IMR-90 (cell line): ENCODE measurements around the gene PCDHGC5.

Experiments
- CHD1 ChIP-seq: IDR thresholded peaks from 2 replicates; pipeline ENCODE4 v1.6.1; 2012; ENCODE audit warnings: low read depth, low read length, improper control_type of control experiment
- CTCF ChIP-seq: conservative IDR thresholded peaks from 2 replicates; pipeline ENCODE4 v1.5.1; 2012; ENCODE audit warnings: mild to moderate bottlenecking, low read depth, low read length, improper control_type of control experiment
- ELK1 ChIP-seq: fragments of 150-350 bp; IDR thresholded peaks from 2 replicates; pipeline ENCODE4 v1.6.1; 2016; ENCODE audit warnings: low read depth, mild to moderate bottlenecking, low read length, moderate library complexity, borderline replicate concordance
- MAFK ChIP-seq: IDR thresholded peaks from 2 replicates; pipeline ENCODE4 v1.6.1; 2012; ENCODE audit warnings: low read depth, low read length, improper control_type of control experiment
- POLR2A ChIP-seq: IDR thresholded peaks from 2 replicates; pipeline ENCODE4 v1.6.1; 2012; ENCODE audit warnings: mild to moderate bottlenecking, low read depth, low read length
- RAD21 ChIP-seq: IDR thresholded peaks from 2 replicates; pipeline ENCODE4 v1.6.1; 2012; ENCODE audit warnings: low read length, improper control_type of control experiment
- RFX5 ChIP-seq: IDR thresholded peaks from 2 replicates; pipeline ENCODE4 v1.8.0; 2012; ENCODE audit warnings: low read depth, mild to moderate bottlenecking, low read length, moderate library complexity
- USF2 ChIP-seq: fragments of 150-350 bp; IDR thresholded peaks from 2 replicates; pipeline ENCODE4 v1.6.1; 2017; ENCODE audit warnings: mild to moderate bottlenecking, antibody characterized with exemption, low read length, low read depth

GRCh38 chr5:141510850-141511601, 22.1 kb downstream of the PCDHGC5 start:
- no peak for TF ChIP-seq USF2
- TF ChIP-seq CTCF = no peak
- no peak for TF ChIP-seq ELK1
- no peak for TF ChIP-seq MAFK
- no peak for TF ChIP-seq POLR2A
- no peak for TF ChIP-seq RAD21
- no peak for TF ChIP-seq RFX5
- TF ChIP-seq CHD1 = no peak
